SKM-1 (cell line): ENCODE results near the gene CREB3L1.

Experiments used
- DNase-seq: peaks from one replicate; lab custom pipeline; 2025; ENCODE audit not compliant: unreplicated experiment; lab: John Stamatoyannopoulos, UW

The CREB3L1 gene

GRCh38 chr11:46363031-46363407 is 85.6 kb downstream of the CREB3L1 start:
- no peak for DNase-seq

- no peak for DNase-seq
Observed at GRCh38 chr11:46363455-46364005, 86.1 kb downstream of the CREB3L1 start.

- DNase-seq: no peak
Observed at GRCh38 chr11:46364056-46364455, 86.6 kb downstream of the CREB3L1 start.

GRCh38 chr11:46364791-46365190 is 87.3 kb downstream of the CREB3L1 start:
- no peak for DNase-seq

- no peak for DNase-seq
Observed at GRCh38 chr11:46366260-46366659, 88.8 kb downstream of the CREB3L1 start.

- DNase-seq: no peak
Observed at GRCh38 chr11:46366661-46367161, 89.2 kb downstream of the CREB3L1 start.

GRCh38 chr11:46367244-46367915 is 89.9 kb downstream of the CREB3L1 start:
- DNase-seq: no peak

- no peak for DNase-seq
Observed at GRCh38 chr11:46367916-46368267, 90.4 kb downstream of the CREB3L1 start.

- DNase-seq: no peak
Observed at GRCh38 chr11:46369458-46370152, 92.1 kb downstream of the CREB3L1 start.

GRCh38 chr11:46370253-46370652 is 92.8 kb downstream of the CREB3L1 start:
- no peak for DNase-seq
